ENCODE measurements around the gene ZFPM1. TPM values are rescaled to one million over a fixed set of nuclear protein-coding genes. Genes with fewer than 3 reads are reported as not detected.

ZFPM1 gene
- polyA plus RNA-seq, 1 of the 3 experiments (the other 2 are of a cell fraction), result 1.2 TPM

DNA sequence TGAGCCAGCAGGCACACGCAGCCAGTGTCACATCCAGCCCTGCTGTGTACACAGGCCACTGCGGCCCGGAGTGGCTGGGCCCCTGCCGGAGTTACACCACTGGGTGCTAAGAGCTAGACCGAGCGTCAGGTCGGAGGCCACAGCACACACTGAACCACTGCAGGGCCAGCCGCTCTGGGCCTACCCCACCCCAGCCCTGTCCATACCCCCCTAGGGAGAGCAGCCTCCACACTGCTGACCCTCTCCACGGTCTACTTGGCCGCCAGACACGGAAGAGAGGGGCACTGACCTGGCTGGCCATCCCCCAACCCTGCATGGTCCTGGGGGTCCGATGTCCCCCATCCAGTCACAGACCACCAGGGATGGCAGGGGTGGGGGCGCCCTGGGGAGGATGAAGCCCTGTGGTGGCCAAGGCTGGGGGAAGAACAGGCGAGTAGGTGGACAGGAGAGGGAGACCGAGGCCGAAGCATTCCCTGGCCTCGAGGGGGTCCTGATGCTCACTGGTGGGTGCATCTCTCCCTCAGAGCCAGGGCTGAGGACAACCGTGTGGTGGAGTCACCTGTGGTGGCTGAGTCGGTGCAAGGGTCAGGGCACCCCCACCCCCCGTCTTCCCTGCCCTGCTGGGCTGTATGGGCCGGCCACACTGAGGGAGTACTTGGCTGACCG lies 82.2 kb downstream of the ZFPM1 start:
- H3K4me2 ChIP-seq, result no peak overlapping the region
- H3K36me3 ChIP-seq (replicated peaks in 1 of 2; ENCODE audit: control insufficient read depth in 1 of 2, insufficient read depth in 2 of 2, low read length in 1 of 2), result peaks cover 0 to 6% of the 10 kb centered on the region in 2 experiments
- H2AFZ ChIP-seq (ENCODE audit: low read depth), result no peak overlapping the region
- no peaks in the 10 kb centered on the region for H3K27me3 ChIP-seq (ENCODE audit: insufficient read depth)
- H3K4me1 ChIP-seq (ENCODE audit: control insufficient read depth in 1 of 2, insufficient read depth in 2 of 2, low read depth in 1 of 2, low read length in 1 of 2), result peaks cover 0 to 9% of the 10 kb centered on the region in 2 experiments; a peak in 1 of 4 replicates
- 98% methylated on average over 7 of the region's 22 CpGs for WGBS (ENCODE audit: low lambda C conversion rate)
- H3K9me3 ChIP-seq, result no peaks in the 10 kb centered on the region
- DNase-seq, result no peak
- no peaks in the 10 kb centered on the region for H3K79me2 ChIP-seq (ENCODE audit: insufficient read depth)
- H3K9ac ChIP-seq, result no peak overlapping the region
- no peak overlapping the region for H3K4me3 ChIP-seq (ENCODE audit: low read depth in 2 of 2, low read length in 1 of 2)
- H3K27ac ChIP-seq (ENCODE audit: low read depth in 2 of 2, low read length in 1 of 2), result no peak overlapping the region
- 0 out of 2 replicates have a peak, but pooled peaks cover 6% of the 10 kb centered on the region for H4K20me1 ChIP-seq (ENCODE audit: insufficient read depth)
- no peak for TF ChIP-seq EP300 (IDR thresholded peaks at IDR 0.05; ENCODE audit: borderline replicate concordance in 1 of 2, low read depth in 1 of 2, low read length in 1 of 2)
- TF ChIP-seq, protein P1, sequence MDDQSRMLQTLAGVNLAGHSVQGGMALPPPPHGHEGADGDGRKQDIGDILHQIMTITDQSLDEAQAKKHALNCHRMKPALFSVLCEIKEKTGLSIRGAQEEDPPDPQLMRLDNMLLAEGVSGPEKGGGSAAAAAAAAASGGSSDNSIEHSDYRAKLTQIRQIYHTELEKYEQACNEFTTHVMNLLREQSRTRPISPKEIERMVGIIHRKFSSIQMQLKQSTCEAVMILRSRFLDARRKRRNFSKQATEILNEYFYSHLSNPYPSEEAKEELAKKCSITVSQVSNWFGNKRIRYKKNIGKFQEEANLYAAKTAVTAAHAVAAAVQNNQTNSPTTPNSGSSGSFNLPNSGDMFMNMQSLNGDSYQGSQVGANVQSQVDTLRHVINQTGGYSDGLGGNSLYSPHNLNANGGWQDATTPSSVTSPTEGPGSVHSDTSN (IDR thresholded peaks at IDR 0.05), result no peak
- TF ChIP-seq FOXJ3 (CRISPR knock-in tag; IDR thresholded peaks at IDR 0.05), result no peak
- TF ChIP-seq JUND (IDR thresholded peaks at IDR 0.05), result no peak
- no peak for TF ChIP-seq RCOR1 (IDR thresholded peaks at IDR 0.05; ENCODE audit: low read length)
- no peak for TF ChIP-seq GABPA (IDR thresholded peaks at IDR 0.05; ENCODE audit: low read depth)
- TF ChIP-seq YY1 (IDR thresholded peaks at IDR 0.05; ENCODE audit: low read depth), result no peak
- no peak for TF ChIP-seq TCF12 (IDR thresholded peaks at IDR 0.05)
- TF ChIP-seq, protein P2, sequence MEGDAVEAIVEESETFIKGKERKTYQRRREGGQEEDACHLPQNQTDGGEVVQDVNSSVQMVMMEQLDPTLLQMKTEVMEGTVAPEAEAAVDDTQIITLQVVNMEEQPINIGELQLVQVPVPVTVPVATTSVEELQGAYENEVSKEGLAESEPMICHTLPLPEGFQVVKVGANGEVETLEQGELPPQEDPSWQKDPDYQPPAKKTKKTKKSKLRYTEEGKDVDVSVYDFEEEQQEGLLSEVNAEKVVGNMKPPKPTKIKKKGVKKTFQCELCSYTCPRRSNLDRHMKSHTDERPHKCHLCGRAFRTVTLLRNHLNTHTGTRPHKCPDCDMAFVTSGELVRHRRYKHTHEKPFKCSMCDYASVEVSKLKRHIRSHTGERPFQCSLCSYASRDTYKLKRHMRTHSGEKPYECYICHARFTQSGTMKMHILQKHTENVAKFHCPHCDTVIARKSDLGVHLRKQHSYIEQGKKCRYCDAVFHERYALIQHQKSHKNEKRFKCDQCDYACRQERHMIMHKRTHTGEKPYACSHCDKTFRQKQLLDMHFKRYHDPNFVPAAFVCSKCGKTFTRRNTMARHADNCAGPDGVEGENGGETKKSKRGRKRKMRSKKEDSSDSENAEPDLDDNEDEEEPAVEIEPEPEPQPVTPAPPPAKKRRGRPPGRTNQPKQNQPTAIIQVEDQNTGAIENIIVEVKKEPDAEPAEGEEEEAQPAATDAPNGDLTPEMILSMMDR (IDR thresholded peaks at IDR 0.05), result no peak
- no peak for TF ChIP-seq MEF2A (IDR thresholded peaks at IDR 0.05; ENCODE audit: borderline replicate concordance, low read depth)
- TF ChIP-seq, protein P3, sequence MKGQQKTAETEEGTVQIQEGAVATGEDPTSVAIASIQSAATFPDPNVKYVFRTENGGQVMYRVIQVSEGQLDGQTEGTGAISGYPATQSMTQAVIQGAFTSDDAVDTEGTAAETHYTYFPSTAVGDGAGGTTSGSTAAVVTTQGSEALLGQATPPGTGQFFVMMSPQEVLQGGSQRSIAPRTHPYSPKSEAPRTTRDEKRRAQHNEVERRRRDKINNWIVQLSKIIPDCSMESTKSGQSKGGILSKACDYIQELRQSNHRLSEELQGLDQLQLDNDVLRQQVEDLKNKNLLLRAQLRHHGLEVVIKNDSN (IDR thresholded peaks at IDR 0.05; ENCODE audit: borderline replicate concordance, low read depth), result no peak
- no peak for TF ChIP-seq ELF1 (IDR thresholded peaks at IDR 0.05)
- no peak for TF ChIP-seq CHD2 (IDR thresholded peaks at IDR 0.05; ENCODE audit: low read length, partially characterized antibody)
- TF ChIP-seq GATA2 (CRISPR knock-in tag; IDR thresholded peaks at IDR 0.05), result no peak
- no peak for TF ChIP-seq SIN3A (IDR thresholded peaks at IDR 0.05; ENCODE audit: borderline replicate concordance, low read depth, low read length)
- TF ChIP-seq FOSL2 (IDR thresholded peaks at IDR 0.05; ENCODE audit: borderline replicate concordance, low read depth), result no peak
- TF ChIP-seq, protein P4, sequence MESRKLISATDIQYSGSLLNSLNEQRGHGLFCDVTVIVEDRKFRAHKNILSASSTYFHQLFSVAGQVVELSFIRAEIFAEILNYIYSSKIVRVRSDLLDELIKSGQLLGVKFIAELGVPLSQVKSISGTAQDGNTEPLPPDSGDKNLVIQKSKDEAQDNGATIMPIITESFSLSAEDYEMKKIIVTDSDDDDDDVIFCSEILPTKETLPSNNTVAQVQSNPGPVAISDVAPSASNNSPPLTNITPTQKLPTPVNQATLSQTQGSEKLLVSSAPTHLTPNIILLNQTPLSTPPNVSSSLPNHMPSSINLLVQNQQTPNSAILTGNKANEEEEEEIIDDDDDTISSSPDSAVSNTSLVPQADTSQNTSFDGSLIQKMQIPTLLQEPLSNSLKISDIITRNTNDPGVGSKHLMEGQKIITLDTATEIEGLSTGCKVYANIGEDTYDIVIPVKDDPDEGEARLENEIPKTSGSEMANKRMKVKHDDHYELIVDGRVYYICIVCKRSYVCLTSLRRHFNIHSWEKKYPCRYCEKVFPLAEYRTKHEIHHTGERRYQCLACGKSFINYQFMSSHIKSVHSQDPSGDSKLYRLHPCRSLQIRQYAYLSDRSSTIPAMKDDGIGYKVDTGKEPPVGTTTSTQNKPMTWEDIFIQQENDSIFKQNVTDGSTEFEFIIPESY (IDR thresholded peaks at IDR 0.05; ENCODE audit: borderline replicate concordance, low read depth), result no peak
- no peak for TF ChIP-seq EZH2phosphoT487 (IDR thresholded peaks at IDR 0.05; ENCODE audit: borderline replicate concordance, low read depth)
- TF ChIP-seq RAD21 (IDR thresholded peaks at IDR 0.05; ENCODE audit: low read length), result no peak
- TF ChIP-seq TAF1 (IDR thresholded peaks at IDR 0.05; ENCODE audit: borderline replicate concordance, low read depth, low read length), result no peak
- H3K9me2 ChIP-seq, result no peaks in the 10 kb centered on the region
- ChIA-PET POLR2A (no interaction called here), CTCF (interaction anchor here (1.8 kb wide), 1 partner anchor 98 kb away, joined by 7 read pairs; no protein-coding TSS in a partner anchor)
- peaks cover 2% of the 10 kb centered on the region for H3F3A ChIP-seq (replicated peaks; ENCODE audit: insufficient read depth)

Measured in SK-N-SH (cell line).